CD4-positive, alpha-beta T cell treated with Interleukin-21 for 1 hour (primary cell): ENCODE data around the gene GRID1.
"Not testable (repeated sequence)": the region's sequence is repeated elsewhere in the genome, so short reads cannot be mapped to it uniquely, and the experiment has no call there.

Experiments used
- DNase-seq: peaks from one replicate; pipeline ENCODE4 v3.0.0-alpha.2; 2020

GRID1 gene

GRCh38 chr10:86117051-86117450 is 249.5 kb downstream of the GRID1 start:
- no peak for DNase-seq

- no peak for DNase-seq
These were observed 252.6 kb downstream of the GRID1 start for GRCh38 chr10:86113983-86114382.

GRCh38 chr10:86113501-86113900 is 253.1 kb downstream of the GRID1 start:
- no peak for DNase-seq

GRCh38 chr10:86113044-86113443 is 253.6 kb downstream of the GRID1 start:
- no peak for DNase-seq

- no peak for DNase-seq
These were observed 254.6 kb downstream of the GRID1 start for GRCh38 chr10:86111902-86112545.

- no peak for DNase-seq
These were observed 256.3 kb downstream of the GRID1 start for GRCh38 chr10:86110156-86110786.

GRCh38 chr10:86109421-86109820 is 257.2 kb downstream of the GRID1 start:
- DNase-seq = no peak

- no peak for DNase-seq
These were observed 257.9 kb downstream of the GRID1 start for GRCh38 chr10:86108696-86109095.

- DNase-seq = not testable (repeated sequence)
These were observed 258.8 kb downstream of the GRID1 start for GRCh38 chr10:86107611-86108310.

- no peak for DNase-seq
These were observed 259.5 kb downstream of the GRID1 start for GRCh38 chr10:86107131-86107530.

GRCh38 chr10:86106616-86107015 is 260.0 kb downstream of the GRID1 start:
- no peak for DNase-seq

GRCh38 chr10:86105640-86106039 is 261.0 kb downstream of the GRID1 start:
- DNase-seq = no peak

GRCh38 chr10:86105181-86105580 is 261.4 kb downstream of the GRID1 start:
- DNase-seq = no peak

GRCh38 chr10:86104611-86105145 is 261.9 kb downstream of the GRID1 start:
- no peak for DNase-seq

GRCh38 chr10:86104156-86104555 is 262.4 kb downstream of the GRID1 start:
- no peak for DNase-seq

GRCh38 chr10:86103391-86104101 is 263.0 kb downstream of the GRID1 start:
- no peak for DNase-seq

- DNase-seq = no peak
These were observed 264.1 kb downstream of the GRID1 start for GRCh38 chr10:86102451-86102850.

- no peak for DNase-seq
These were observed 264.6 kb downstream of the GRID1 start for GRCh38 chr10:86102031-86102430.

GRCh38 chr10:86100581-86101061 is 266.0 kb downstream of the GRID1 start:
- DNase-seq = no peak

- no peak for DNase-seq
These were observed 266.9 kb downstream of the GRID1 start for GRCh38 chr10:86099542-86100334.

GRCh38 chr10:86098187-86098881 is 268.3 kb downstream of the GRID1 start:
- no peak for DNase-seq

GRCh38 chr10:86095061-86095460 is 271.5 kb downstream of the GRID1 start:
- not testable (repeated sequence) for DNase-seq
